Caco-2 (cell line): Measurements from ENCODE around the gene PPARG. TPM values are rescaled to one million over a fixed set of nuclear protein-coding genes. Genes with fewer than 3 reads are reported as not detected.

Source experiments
- BruUV-seq: library from RNA; stranded (reverse); fragments of 400-500 nt; replicated peaks from 2 replicates; lab custom pipeline; 2021; lab: Mats Ljungman, UMichigan
- CTCF ChIA-PET: fragments of 300-600 bp; sonication (Branson Sonifier 250); formaldehyde crosslinking; loops from one replicate; lab custom pipeline; 2022; ENCODE audit warnings: antibody characterized with exemption; lab: Charles Lee
- POLR2A ChIA-PET: fragments of 300-600 bp; sonication (Branson Sonifier 250); formaldehyde crosslinking; loops from one replicate; lab custom pipeline; 2022; ENCODE audit warnings: antibody characterized with exemption; lab: Charles Lee
- DNase-seq, 2 experiments: peaks; one replicate each; pipeline versions ENCODE4 v3.0.0 to v3.0.0-alpha.2; 2020 to 2022
- H3K27me3 ChIP-seq: replicated peaks from 2 replicates; pipeline ENCODE4 v1.6.0; 2011; ENCODE audit warnings: low read length; ENCODE audit not compliant: control insufficient read depth, insufficient read depth
- H3K36me3 ChIP-seq: 2 replicates; pipeline ENCODE4 v1.5.1; 2011; ENCODE audit warnings: low read length; ENCODE audit not compliant: control insufficient read depth, insufficient read depth
- H3K4me1 ChIP-seq: fragments of 250-450 bp; sonication (Bioruptor Pico); 2 replicates; pipeline ENCODE4 v1.5.1; 2020; ENCODE audit warnings: mild to moderate bottlenecking
- H3K4me3 ChIP-seq: 2 replicates; pipeline ENCODE4 v1.5.1; 2011; ENCODE audit warnings: low read depth, mild to moderate bottlenecking, control low read depth, low read length
- H3K9me3 ChIP-seq: fragments of 250-450 bp; sonication (Bioruptor Pico); 2 replicates; pipeline ENCODE4 v1.5.1; 2020; ENCODE audit warnings: mild to moderate bottlenecking, moderate library complexity
- H3K27ac Mint-ChIP-seq: one replicate; pipeline ENCODE4 v1.8.0; 2022; ENCODE audit warnings: mixed read lengths; ENCODE audit not compliant: unreplicated experiment
- H3K27me3 Mint-ChIP-seq: one replicate; pipeline ENCODE4 v1.8.0; 2022; ENCODE audit warnings: mixed read lengths; ENCODE audit not compliant: insufficient read depth, unreplicated experiment
- H3K36me3 Mint-ChIP-seq: one replicate; pipeline ENCODE4 v1.8.0; 2022; ENCODE audit warnings: mild to moderate bottlenecking, mixed read lengths; ENCODE audit not compliant: insufficient read depth, unreplicated experiment
- H3K4me1 Mint-ChIP-seq: one replicate; pipeline ENCODE4 v1.8.0; 2022; ENCODE audit warnings: low read depth, mixed read lengths; ENCODE audit not compliant: unreplicated experiment
- H3K4me3 Mint-ChIP-seq: one replicate; pipeline ENCODE4 v1.8.0; 2022; ENCODE audit warnings: mild to moderate bottlenecking, moderate library complexity, mixed read lengths; ENCODE audit not compliant: unreplicated experiment
- H3K9me3 Mint-ChIP-seq: one replicate; pipeline ENCODE4 v1.8.0; 2022; ENCODE audit warnings: mixed read lengths; ENCODE audit not compliant: unreplicated experiment
- intact Hi-C: fragments of 100-400 bp; cut with micrococcal nuclease; formaldehyde crosslinking; loops from one replicate; pipeline ENCODE4 v1.10.0; 2022; ENCODE audit not compliant: unreplicated experiment
- total RNA-seq: library from RNA; stranded (reverse); gene quantifications from 2 replicates; pipeline ENCODE4 v1.2.3, GENCODE V29; 2022
- TF ChIP-seq, protein P1 (sequence below), 2 experiments: fragments of 200-600 bp in 1 of 2; IDR thresholded peaks; 1 replicate in 1 of 2; 2 replicates in 1 of 2; pipeline versions ENCODE4 v1.5.1 to v1.8.0; 2011 to 2022; ENCODE audit warnings: antibody characterized with exemption in 1 of 2, control low read depth in 1 of 2, inconsistent platforms in 1 of 2, low read depth in 1 of 2, low read length in 1 of 2, mild to moderate bottlenecking in 1 of 2, moderate library complexity in 1 of 2; ENCODE audit not compliant: insufficient read depth in 1 of 2, severe bottlenecking in 1 of 2, unreplicated experiment in 1 of 2

Gene PPARG
- total RNA-seq, 1 experiment from 2014 or later = 15.6 TPM

DNA sequence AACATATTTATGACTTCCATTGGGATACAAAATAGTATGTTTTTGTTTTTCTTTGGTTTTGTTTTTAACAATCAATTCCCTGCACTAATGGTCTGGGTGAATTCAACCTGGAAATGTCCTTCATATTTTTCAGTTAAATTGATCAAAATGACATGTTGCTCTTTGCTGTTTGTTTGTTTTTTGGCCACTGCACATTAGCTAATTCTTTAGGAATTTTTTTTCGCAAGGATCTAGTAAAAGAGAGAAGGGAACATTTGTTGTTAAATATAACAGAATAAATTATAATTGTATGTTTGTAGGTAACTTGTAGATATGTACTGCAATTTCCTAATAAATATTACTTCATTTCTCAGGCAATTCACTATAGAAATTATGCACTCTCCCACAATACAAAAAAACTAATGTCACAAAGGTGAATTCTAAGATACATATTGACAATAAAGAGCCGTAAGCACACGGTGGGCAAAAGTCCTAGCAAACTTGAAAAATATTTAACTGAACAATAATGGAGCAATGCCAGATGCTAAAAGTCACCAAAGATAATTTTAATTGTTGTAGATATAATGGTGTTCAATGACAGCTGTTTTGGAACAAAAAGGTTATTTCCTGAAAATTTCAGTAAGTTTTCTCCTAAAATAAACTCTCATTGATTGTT lies 21.4 kb upstream of the PPARG start:
- Histone ChIP-seq H3K9me3 (no peaks in the 10 kb centered on the region), H3K4me1 (no peaks in the 10 kb centered on the region; the same call in 1 of the 2 replicates), H3K36me3 (no peaks in the 10 kb centered on the region), H3K27me3 (no peaks in the 10 kb centered on the region), H3K4me3 (no peak overlapping the region)
- intact Hi-C loops = no loop called here
- BruUV-seq = no TSS peak
- DNase-seq = no peak
- ChIA-PET CTCF (no interaction called here), POLR2A (no interaction called here)
- TF ChIP-seq, protein P1, sequence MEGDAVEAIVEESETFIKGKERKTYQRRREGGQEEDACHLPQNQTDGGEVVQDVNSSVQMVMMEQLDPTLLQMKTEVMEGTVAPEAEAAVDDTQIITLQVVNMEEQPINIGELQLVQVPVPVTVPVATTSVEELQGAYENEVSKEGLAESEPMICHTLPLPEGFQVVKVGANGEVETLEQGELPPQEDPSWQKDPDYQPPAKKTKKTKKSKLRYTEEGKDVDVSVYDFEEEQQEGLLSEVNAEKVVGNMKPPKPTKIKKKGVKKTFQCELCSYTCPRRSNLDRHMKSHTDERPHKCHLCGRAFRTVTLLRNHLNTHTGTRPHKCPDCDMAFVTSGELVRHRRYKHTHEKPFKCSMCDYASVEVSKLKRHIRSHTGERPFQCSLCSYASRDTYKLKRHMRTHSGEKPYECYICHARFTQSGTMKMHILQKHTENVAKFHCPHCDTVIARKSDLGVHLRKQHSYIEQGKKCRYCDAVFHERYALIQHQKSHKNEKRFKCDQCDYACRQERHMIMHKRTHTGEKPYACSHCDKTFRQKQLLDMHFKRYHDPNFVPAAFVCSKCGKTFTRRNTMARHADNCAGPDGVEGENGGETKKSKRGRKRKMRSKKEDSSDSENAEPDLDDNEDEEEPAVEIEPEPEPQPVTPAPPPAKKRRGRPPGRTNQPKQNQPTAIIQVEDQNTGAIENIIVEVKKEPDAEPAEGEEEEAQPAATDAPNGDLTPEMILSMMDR (IDR thresholded peaks at IDR 0.05; ENCODE audit: insufficient read depth in 1 of 2, low read depth in 1 of 2, low read length in 1 of 2, severe bottlenecking in 1 of 2, unreplicated experiment in 1 of 2) = no peak
- Mint-ChIP-seq H3K27ac (no peak overlapping the region), H3K4me3 (no peak overlapping the region), H3K27me3 (no peaks in the 10 kb centered on the region), H3K4me1 (no peaks in the 10 kb centered on the region), H3K36me3 (no peaks in the 10 kb centered on the region), H3K9me3 (no peaks in the 10 kb centered on the region)

DNA sequence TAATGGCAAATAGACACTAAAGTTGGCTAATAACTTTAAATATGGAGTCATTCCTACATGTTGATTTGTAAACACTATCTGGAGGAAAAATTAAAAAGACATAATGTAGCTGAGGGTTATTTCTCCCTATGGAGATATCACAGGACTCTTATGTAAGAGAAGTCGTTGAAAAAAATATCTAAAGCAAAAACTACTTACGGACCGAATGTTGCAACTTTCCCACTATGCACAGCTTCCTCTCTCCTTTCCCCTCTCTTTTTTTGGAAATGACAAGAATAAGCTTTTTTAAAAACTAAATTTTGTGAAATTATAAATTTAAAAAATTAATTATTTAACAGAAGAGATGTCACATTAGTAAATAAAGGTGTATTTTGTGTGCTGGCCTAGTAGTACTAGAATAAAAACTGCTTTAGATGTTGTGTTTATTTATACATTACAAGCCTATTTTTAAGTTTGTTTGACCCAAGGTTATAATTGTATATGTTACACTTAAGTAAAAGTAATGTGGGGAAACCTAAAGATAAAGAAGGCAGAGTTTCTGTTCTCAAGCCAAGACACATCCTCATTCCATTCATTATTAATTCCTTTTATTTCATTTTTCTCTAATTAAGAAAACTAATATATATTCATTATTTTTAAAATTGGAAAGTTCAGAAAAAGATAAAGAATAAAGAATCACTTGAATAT lies 20.7 kb upstream of the PPARG start:
- H3K4me3 Mint-ChIP-seq = no peak overlapping the region
- Histone ChIP-seq H3K36me3 (no peaks in the 10 kb centered on the region), H3K4me3 (no peak overlapping the region), H3K27me3 (no peaks in the 10 kb centered on the region), H3K4me1 (no peaks in the 10 kb centered on the region; the same call in 1 of the 2 replicates), H3K9me3 (no peaks in the 10 kb centered on the region)
- POLR2A ChIA-PET = no interaction called here
- no peaks in the 10 kb centered on the region for H3K27me3 Mint-ChIP-seq
- TF ChIP-seq, protein P1 (IDR thresholded peaks at IDR 0.05; ENCODE audit: insufficient read depth in 1 of 2, low read depth in 1 of 2, low read length in 1 of 2, severe bottlenecking in 1 of 2, unreplicated experiment in 1 of 2) = no peak
- CTCF ChIA-PET = no interaction called here
- intact Hi-C loops = no loop called here
- H3K36me3 Mint-ChIP-seq = no peaks in the 10 kb centered on the region
- H3K27ac Mint-ChIP-seq = no peak overlapping the region
- BruUV-seq = no TSS peak
- H3K4me1 Mint-ChIP-seq = no peaks in the 10 kb centered on the region
- no peaks in the 10 kb centered on the region for H3K9me3 Mint-ChIP-seq
- DNase-seq = no peak

DNA sequence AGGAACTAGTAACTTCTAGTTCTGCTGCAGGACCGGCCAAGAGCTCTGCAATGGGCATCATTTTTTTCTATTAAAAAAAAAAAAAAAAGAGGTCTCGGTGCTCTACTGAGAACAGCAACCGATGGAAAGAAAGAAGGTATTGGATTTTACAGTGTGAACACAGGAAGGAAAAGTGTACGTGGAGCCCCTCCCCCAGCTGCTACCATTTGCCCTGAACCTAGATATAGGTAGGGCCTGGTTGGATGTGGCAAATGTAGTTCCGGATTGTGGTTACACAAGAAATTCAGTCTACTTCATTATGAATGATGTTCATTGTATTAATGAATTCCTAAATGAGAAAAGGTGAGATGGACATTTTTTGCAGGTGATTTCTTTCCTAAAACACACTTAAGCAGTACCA lies 17.9 kb upstream of the PPARG start:
- H3K9me3 Mint-ChIP-seq = no peaks in the 10 kb centered on the region
- intact Hi-C loops = no loop called here
- H3K9me3 ChIP-seq = no peaks in the 10 kb centered on the region
- no peak overlapping the region for H3K4me3 Mint-ChIP-seq
- no peaks in the 10 kb centered on the region for H3K27me3 ChIP-seq
- TF ChIP-seq, protein P1 (IDR thresholded peaks at IDR 0.05; ENCODE audit: insufficient read depth in 1 of 2, low read depth in 1 of 2, low read length in 1 of 2, severe bottlenecking in 1 of 2, unreplicated experiment in 1 of 2) = no peak
- no peak overlapping the region for H3K4me3 ChIP-seq
- no peaks in the 10 kb centered on the region for H3K4me1 Mint-ChIP-seq
- no peaks in the 10 kb centered on the region for H3K27me3 Mint-ChIP-seq
- BruUV-seq = no TSS peak
- POLR2A ChIA-PET = no interaction called here
- H3K27ac Mint-ChIP-seq = no peak overlapping the region
- CTCF ChIA-PET = interaction anchor here (0.6 kb wide), 1 partner anchor 10 kb away, joined by 3 read pairs; no protein-coding TSS in a partner anchor
- no peaks in the 10 kb centered on the region for H3K36me3 ChIP-seq
- H3K4me1 ChIP-seq = no peaks in the 10 kb centered on the region; the same call in 1 of the 2 replicates
- DNase-seq = no peak
- H3K36me3 Mint-ChIP-seq = no peaks in the 10 kb centered on the region
